Caco-2 (cell line): ENCODE measurements around the gene CRB2. TPM values are rescaled to one million over a fixed set of nuclear protein-coding genes. Genes with fewer than 3 reads are reported as not detected.

Experiments used
- BruUV-seq: library from RNA; stranded (reverse); fragments of 400-500 nt; replicated peaks from 2 replicates; lab custom pipeline; 2021; lab: Mats Ljungman, UMichigan
- CTCF ChIA-PET: fragments of 300-600 bp; sonication (Branson Sonifier 250); formaldehyde crosslinking; loops from one replicate; lab custom pipeline; 2022; ENCODE audit warnings: antibody characterized with exemption; lab: Charles Lee
- POLR2A ChIA-PET: fragments of 300-600 bp; sonication (Branson Sonifier 250); formaldehyde crosslinking; loops from one replicate; lab custom pipeline; 2022; ENCODE audit warnings: antibody characterized with exemption; lab: Charles Lee
- DNase-seq, 2 experiments: peaks; one replicate each; pipeline versions ENCODE4 v3.0.0 to v3.0.0-alpha.2; 2020 to 2022
- H3K27me3 ChIP-seq: replicated peaks from 2 replicates; pipeline ENCODE4 v1.6.0; 2011; ENCODE audit warnings: low read length; ENCODE audit not compliant: control insufficient read depth, insufficient read depth
- H3K36me3 ChIP-seq: 2 replicates; pipeline ENCODE4 v1.5.1; 2011; ENCODE audit warnings: low read length; ENCODE audit not compliant: control insufficient read depth, insufficient read depth
- H3K4me1 ChIP-seq: fragments of 250-450 bp; sonication (Bioruptor Pico); 2 replicates; pipeline ENCODE4 v1.5.1; 2020; ENCODE audit warnings: mild to moderate bottlenecking
- H3K4me3 ChIP-seq: 2 replicates; pipeline ENCODE4 v1.5.1; 2011; ENCODE audit warnings: low read depth, mild to moderate bottlenecking, control low read depth, low read length
- H3K9me3 ChIP-seq: fragments of 250-450 bp; sonication (Bioruptor Pico); 2 replicates; pipeline ENCODE4 v1.5.1; 2020; ENCODE audit warnings: mild to moderate bottlenecking, moderate library complexity
- H3K27ac Mint-ChIP-seq: one replicate; pipeline ENCODE4 v1.8.0; 2022; ENCODE audit warnings: mixed read lengths; ENCODE audit not compliant: unreplicated experiment
- H3K27me3 Mint-ChIP-seq: one replicate; pipeline ENCODE4 v1.8.0; 2022; ENCODE audit warnings: mixed read lengths; ENCODE audit not compliant: insufficient read depth, unreplicated experiment
- H3K36me3 Mint-ChIP-seq: one replicate; pipeline ENCODE4 v1.8.0; 2022; ENCODE audit warnings: mild to moderate bottlenecking, mixed read lengths; ENCODE audit not compliant: insufficient read depth, unreplicated experiment
- H3K4me1 Mint-ChIP-seq: one replicate; pipeline ENCODE4 v1.8.0; 2022; ENCODE audit warnings: low read depth, mixed read lengths; ENCODE audit not compliant: unreplicated experiment
- H3K4me3 Mint-ChIP-seq: one replicate; pipeline ENCODE4 v1.8.0; 2022; ENCODE audit warnings: mild to moderate bottlenecking, moderate library complexity, mixed read lengths; ENCODE audit not compliant: unreplicated experiment
- H3K9me3 Mint-ChIP-seq: one replicate; pipeline ENCODE4 v1.8.0; 2022; ENCODE audit warnings: mixed read lengths; ENCODE audit not compliant: unreplicated experiment
- intact Hi-C: fragments of 100-400 bp; cut with micrococcal nuclease; formaldehyde crosslinking; loops from one replicate; pipeline ENCODE4 v1.10.0; 2022; ENCODE audit not compliant: unreplicated experiment
- total RNA-seq: library from RNA; stranded (reverse); gene quantifications from 2 replicates; pipeline ENCODE4 v1.2.3, GENCODE V29; 2022
- TF ChIP-seq, protein P1 (sequence below), 2 experiments: fragments of 200-600 bp in 1 of 2; IDR thresholded peaks; 1 replicate in 1 of 2; 2 replicates in 1 of 2; pipeline versions ENCODE4 v1.5.1 to v1.8.0; 2011 to 2022; ENCODE audit warnings: antibody characterized with exemption in 1 of 2, control low read depth in 1 of 2, inconsistent platforms in 1 of 2, low read depth in 1 of 2, low read length in 1 of 2, mild to moderate bottlenecking in 1 of 2, moderate library complexity in 1 of 2; ENCODE audit not compliant: insufficient read depth in 1 of 2, severe bottlenecking in 1 of 2, unreplicated experiment in 1 of 2

The CRB2 gene
- total RNA-seq, 1 experiment from 2014 or later: 0.34 TPM

DNA sequence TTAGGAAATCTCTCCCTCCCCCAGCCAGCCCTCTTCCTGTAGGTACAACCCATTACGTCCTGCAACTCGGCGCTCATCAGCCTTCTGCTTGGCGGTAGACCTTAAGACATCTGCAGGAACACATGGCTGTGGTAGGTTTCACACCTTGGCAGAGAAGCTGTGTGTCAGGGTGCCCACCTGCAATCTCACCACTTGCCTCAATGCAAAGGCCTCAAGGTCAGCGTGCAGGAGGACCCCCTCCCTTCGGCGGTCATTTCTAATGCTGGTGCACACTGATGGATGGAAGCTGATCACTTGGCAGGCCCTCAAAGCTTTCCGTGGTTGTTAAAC lies 67.3 kb downstream of the CRB2 start:
- H3K9me3 Mint-ChIP-seq: no peaks in the 10 kb centered on the region
- peaks cover 41% of the 10 kb centered on the region for H3K36me3 Mint-ChIP-seq
- BruUV-seq: no TSS peak
- Histone ChIP-seq H3K4me3 (no peak overlapping the region), H3K27me3 (no peaks in the 10 kb centered on the region), H3K9me3 (no peaks in the 10 kb centered on the region), H3K4me1 (no peaks in the 10 kb centered on the region), H3K36me3 (no peaks in the 10 kb centered on the region; the same call in 1 of the 2 replicates)
- TF ChIP-seq, protein P1, sequence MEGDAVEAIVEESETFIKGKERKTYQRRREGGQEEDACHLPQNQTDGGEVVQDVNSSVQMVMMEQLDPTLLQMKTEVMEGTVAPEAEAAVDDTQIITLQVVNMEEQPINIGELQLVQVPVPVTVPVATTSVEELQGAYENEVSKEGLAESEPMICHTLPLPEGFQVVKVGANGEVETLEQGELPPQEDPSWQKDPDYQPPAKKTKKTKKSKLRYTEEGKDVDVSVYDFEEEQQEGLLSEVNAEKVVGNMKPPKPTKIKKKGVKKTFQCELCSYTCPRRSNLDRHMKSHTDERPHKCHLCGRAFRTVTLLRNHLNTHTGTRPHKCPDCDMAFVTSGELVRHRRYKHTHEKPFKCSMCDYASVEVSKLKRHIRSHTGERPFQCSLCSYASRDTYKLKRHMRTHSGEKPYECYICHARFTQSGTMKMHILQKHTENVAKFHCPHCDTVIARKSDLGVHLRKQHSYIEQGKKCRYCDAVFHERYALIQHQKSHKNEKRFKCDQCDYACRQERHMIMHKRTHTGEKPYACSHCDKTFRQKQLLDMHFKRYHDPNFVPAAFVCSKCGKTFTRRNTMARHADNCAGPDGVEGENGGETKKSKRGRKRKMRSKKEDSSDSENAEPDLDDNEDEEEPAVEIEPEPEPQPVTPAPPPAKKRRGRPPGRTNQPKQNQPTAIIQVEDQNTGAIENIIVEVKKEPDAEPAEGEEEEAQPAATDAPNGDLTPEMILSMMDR (IDR thresholded peaks at IDR 0.05; ENCODE audit: insufficient read depth in 1 of 2, low read depth in 1 of 2, low read length in 1 of 2, severe bottlenecking in 1 of 2, unreplicated experiment in 1 of 2): no peak
- peaks cover 6% of the 10 kb centered on the region for H3K4me1 Mint-ChIP-seq
- no peaks in the 10 kb centered on the region for H3K27me3 Mint-ChIP-seq
- intact Hi-C loops: no loop called here
- CTCF ChIA-PET: no interaction called here
- H3K27ac Mint-ChIP-seq: no peak overlapping the region
- POLR2A ChIA-PET: no interaction called here
- no peak for DNase-seq
- H3K4me3 Mint-ChIP-seq: no peak overlapping the region

DNA sequence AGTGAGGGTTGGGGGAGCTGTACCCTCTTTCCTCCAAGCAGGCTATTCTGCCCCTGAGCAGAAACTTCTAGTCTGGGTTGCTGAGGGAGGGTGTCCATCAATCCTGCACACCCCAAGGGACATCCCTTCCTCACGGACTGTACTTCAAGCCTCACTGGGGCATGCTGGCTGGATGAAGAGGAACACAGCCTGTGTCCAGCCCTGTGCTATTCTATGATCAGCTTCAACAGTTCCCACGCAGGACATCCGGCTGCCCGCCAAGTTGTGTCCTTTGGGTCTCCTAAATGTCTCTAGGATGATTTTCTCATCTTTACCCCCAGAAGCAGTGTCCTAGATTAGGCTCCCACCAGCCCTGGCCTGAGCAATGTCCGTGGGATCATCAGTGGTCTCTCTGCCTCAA lies 68.1 kb downstream of the CRB2 start:
- no peak for DNase-seq
- no peaks in the 10 kb centered on the region for H3K4me1 ChIP-seq
- H3K27ac Mint-ChIP-seq: no peak overlapping the region
- no peaks in the 10 kb centered on the region for H3K27me3 Mint-ChIP-seq
- H3K9me3 Mint-ChIP-seq: no peaks in the 10 kb centered on the region
- H3K4me3 ChIP-seq: no peak overlapping the region
- no TSS peak for BruUV-seq
- no peak overlapping the region for H3K4me3 Mint-ChIP-seq
- ChIA-PET CTCF (no interaction called here), POLR2A (no interaction called here)
- H3K27me3 ChIP-seq: no peaks in the 10 kb centered on the region
- H3K36me3 Mint-ChIP-seq: peaks cover 33% of the 10 kb centered on the region
- no peaks in the 10 kb centered on the region; the same call in 1 of the 2 replicates for H3K36me3 ChIP-seq
- TF ChIP-seq, protein P1 (IDR thresholded peaks at IDR 0.05; ENCODE audit: insufficient read depth in 1 of 2, low read depth in 1 of 2, low read length in 1 of 2, severe bottlenecking in 1 of 2, unreplicated experiment in 1 of 2): no peak
- H3K4me1 Mint-ChIP-seq: peaks cover 6% of the 10 kb centered on the region
- H3K9me3 ChIP-seq: no peaks in the 10 kb centered on the region
- intact Hi-C loops: no loop called here

DNA sequence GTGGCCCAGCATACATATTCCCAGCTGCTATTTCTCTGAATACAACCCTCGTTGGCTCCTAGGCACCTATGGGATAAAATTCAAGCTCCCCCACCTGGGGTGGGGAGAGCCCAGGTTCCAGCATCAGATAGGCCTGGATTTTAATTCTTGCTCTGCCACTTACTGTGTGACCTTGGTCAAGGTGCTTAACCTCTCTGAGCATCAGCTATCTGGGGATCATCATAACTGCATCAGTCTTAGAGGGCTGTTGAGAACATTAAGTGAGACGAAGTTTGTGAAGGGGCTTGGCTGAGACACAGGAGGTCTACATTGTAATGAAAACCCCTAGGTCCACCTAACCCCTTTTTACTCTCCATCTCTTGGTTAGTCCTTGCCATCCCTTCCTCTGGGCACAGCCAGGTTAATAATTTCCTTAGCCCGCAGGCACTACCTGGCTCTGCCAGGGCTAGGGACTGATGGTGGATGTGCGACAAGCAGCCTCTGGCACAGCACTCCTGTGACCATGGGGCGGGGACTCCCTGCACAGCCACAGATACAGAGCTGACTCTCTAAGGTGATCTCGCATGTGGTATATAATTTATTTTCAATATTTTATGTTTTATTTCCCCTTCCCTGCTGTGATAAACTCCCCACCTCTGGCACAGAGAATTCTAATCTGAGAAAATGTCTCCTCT lies 68.7 kb downstream of the CRB2 start:
- ChIA-PET POLR2A (no interaction called here), CTCF (no interaction called here)
- H3K27me3 ChIP-seq: no peaks in the 10 kb centered on the region
- H3K4me3 ChIP-seq: no peak overlapping the region
- no peak for DNase-seq
- no TSS peak for BruUV-seq
- no peaks in the 10 kb centered on the region for H3K9me3 ChIP-seq
- peaks cover 27% of the 10 kb centered on the region for H3K36me3 Mint-ChIP-seq
- no peak overlapping the region for H3K27ac Mint-ChIP-seq
- no peaks in the 10 kb centered on the region for H3K4me1 ChIP-seq
- no peaks in the 10 kb centered on the region for H3K9me3 Mint-ChIP-seq
- H3K36me3 ChIP-seq: no peaks in the 10 kb centered on the region; the same call in 1 of the 2 replicates
- no peak overlapping the region for H3K4me3 Mint-ChIP-seq
- TF ChIP-seq, protein P1 (IDR thresholded peaks at IDR 0.05; ENCODE audit: insufficient read depth in 1 of 2, low read depth in 1 of 2, low read length in 1 of 2, severe bottlenecking in 1 of 2, unreplicated experiment in 1 of 2): no peak
- H3K27me3 Mint-ChIP-seq: no peaks in the 10 kb centered on the region
- H3K4me1 Mint-ChIP-seq: peaks cover 6% of the 10 kb centered on the region
- intact Hi-C loops: no loop called here
